ENCODE results near the gene MYDGF.
"Not testable (repeated sequence)": the region's sequence is repeated elsewhere in the genome, so short reads cannot be mapped to it uniquely, and the experiment has no call there.

Gene MYDGF

DNA sequence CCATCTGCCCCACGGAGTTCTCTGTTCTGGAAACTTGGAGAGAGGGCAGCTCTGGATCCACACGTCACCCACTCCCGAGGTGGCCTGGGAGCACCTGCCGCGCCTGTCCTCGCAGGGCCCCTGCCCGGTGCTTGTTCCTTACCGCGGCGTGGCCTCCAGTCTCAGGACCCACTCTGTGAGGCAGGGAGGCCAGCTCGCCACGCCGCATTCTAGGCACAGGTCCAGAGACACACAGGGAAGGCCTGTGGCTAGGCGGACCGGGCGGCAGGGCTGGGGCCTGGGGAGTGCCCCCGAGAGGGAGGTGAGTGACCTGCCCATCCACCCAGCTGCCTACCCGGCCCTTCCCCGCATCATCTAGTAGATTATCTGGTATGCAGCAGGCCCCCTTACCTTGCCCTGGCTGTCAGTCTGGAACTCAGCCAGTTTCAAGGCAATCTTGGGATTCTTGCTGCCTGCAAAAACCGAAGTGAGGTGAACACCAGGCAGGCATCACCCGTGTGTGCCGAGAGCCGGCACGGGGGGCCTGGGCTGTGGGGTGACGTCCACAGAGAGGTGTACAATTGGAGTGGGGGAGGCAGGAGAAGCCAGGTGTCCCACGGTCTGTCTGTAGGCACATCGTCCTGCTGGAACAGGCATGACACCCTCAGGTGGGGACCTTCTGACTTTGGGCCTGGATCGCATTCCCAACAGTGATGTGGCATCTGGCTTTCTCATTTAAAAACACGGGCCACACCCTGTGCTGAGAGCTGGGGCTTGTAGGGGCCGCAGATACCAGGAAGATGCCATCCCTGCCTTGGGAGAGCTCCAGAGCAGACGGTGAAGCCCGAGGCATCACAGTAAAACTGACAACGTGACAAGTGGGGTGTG, 29.9 kb upstream of the MYDGF start:
- DNase-seq: no peak

DNA sequence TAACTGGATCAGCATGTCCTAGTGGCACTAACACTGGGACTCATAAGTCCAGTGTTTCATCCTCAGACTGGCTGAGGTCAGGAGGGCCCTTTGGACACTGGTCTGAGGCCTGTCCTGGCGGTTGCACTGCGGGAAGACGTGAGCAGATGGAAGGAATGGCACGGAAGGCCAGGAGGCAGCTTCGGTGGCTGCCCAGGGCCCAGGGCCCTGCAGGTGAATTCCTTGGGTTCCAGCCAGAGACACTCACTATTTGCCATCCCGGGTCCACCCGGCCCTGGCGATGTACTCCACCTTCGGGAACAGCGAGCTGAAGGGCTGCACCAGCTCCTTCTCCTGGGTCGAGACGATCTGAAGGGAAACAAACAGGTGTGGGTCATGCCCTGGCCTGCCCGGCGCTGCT, 27.2 kb upstream of the MYDGF start:
- no peak for DNase-seq

- DNase-seq: peak; percentile 45
Observed at GRCh38 chr19:4695224-4695731, 25.1 kb upstream of the MYDGF start.

DNA sequence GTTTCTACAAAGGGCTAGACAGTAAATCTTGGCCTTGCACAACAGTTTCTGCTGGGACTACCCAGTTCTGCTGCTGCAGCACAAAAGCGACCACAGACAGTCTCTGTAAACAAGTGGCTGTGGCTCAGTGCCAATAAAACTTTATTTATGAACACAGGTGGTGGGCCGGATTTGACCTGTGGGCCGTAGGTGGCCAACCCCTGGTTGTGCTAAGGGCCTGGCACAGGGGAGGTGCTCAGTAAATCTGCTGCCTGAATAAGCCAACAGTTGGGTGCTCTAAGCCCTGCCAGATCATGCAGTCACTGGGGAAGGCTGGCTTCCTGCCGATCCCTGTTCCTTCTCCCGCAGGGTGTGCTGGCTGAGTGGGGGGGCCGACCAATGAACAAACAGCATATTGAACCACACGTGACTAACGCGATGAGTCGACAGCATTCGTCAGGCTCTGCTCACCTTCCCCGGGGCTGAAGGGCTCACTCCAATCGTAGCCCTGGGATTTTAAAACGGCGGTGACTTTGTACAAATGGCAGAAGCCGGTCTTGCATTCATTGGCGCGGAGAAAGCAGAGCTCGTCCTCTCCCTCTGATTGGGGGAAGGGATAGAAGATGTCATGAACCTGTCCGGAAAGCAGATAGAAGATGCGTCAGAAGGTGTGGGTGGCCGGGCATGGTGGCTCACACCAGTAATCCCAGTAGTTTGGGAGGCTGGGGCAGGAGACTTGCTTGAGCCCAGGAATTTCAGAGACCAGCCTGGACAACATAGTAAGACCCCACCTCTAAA, 24.3 kb upstream of the MYDGF start:
- DNase-seq: peak; percentile 93

- DNase-seq: no peak
Observed at GRCh38 chr19:4693471-4694121, 23.5 kb upstream of the MYDGF start.

GRCh38 chr19:4693078-4693350, 22.9 kb upstream of the MYDGF start:
- no peak for DNase-seq

DNA sequence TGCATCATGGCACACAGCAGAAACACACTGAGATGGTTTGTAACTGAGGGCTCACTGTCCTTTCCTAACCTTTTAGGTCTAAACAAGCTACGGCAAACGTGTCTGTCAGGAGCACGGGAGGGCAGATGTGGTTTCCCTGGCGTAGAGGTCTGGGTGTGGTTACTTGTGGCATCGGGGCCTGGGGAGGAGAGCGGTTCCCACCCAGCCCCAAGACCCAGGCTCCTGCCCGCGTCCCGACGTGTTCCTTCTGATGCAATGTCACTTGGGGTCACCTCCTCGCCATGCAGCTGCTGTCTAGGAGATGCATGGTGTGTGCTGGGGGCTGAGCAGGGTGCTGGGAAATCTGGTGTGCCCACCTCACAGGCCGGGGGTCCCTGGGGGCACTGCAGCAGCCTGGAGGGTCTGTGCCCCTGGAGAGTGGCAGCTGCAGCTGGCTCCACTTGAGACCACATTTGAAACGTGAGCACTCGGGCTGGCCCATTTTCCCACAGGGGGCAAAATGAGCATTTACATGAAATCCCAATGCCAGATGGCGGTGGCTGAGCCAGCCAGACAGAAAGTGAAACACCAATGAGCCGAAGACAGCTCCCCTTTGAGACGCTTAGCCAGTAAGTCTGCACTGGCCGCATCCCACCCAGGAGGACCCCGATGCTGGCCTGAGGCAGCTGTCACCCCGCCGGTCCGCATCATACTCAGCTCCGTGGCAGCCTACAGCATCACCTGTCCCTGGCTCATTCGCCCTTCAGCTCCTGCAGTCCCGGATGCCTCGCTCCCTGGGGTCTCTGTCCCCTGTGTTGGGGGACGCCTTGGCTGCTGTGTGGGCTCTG, 22.3 kb upstream of the MYDGF start:
- DNase-seq: no peak

- no peak for DNase-seq
Observed at GRCh38 chr19:4691373-4691772, 21.2 kb upstream of the MYDGF start.

DNA sequence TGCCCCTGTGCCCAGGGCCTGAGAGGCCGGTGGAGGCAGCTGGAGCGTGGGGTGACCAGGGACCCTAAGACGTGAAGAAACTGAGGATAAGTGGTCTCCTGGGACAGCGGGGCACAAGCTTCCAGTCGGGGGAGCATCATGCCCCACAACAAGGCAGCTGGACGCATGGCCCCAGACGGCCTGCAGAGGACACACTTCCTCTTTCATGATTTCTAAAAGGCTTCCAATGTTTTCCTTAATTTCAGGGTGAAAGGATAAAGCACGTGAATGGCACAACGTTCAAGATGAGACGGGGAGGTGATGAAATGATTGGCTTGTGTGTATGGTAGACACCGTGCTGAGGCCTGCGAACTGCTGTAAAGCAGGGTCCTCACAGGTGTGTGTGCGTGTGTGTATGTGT, 20.2 kb upstream of the MYDGF start:
- no peak for DNase-seq

DNA sequence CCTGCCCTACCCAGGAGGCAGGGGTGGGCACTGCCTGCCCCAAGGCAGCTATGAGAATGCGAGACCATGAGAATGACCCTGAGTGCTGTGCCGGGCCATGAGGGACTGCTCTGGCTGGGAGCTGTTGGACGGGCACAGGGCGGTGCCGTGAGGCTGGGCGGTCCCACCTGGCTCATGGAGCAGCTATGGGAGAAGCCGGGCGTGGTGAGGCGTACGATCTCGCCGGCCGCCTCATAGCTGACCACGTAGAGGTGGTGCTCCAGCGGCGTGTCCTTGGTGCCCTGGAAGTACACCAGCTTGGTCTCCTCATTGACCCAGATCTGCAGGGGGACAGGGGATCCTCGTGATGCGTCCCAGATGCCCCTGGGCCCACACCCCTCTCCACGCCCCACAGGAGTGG, 19.3 kb upstream of the MYDGF start:
- DNase-seq: no peak

GRCh38 chr19:4688587-4688986, 18.4 kb upstream of the MYDGF start:
- DNase-seq: no peak

DNA sequence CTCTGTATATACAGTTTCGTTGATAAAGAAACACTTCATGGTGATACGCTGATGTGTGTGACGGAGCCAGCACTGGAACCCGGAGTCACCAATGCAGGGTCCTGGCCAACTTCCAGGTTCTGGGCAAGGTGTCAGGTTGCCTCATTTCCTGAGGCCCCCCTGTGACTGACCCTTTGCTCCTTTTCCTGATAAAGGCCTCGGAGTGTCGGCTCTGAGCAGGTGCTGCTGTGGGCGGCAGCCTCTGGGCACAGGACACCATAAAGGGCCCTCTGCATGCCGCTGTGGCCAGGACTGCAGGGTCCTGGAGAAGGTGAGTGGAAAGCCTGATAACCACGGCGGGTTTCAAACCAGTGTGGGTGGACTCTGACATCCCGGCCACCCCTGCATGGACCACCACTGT, 17.3 kb upstream of the MYDGF start:
- no peak for DNase-seq

DNA sequence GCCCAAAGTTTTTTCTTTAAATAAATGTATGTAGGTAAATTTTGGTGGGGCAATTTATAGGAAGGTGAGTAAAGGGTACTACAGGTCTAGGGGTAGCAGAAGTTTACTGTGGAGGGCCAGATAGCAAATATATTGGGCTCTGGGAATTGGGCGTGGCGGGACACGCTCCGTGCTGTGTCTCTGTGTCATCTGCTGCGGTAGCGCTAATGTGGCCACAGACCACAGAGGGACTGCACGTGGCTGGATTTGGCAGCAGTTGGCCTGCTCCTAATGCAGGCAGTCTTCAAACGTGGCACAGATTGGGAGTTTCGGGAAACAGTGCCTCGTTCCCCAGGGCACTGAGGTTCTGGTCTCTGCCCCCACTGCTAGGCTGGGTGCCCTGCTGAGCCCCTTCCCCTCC, 16.6 kb upstream of the MYDGF start:
- DNase-seq: no peak

DNA sequence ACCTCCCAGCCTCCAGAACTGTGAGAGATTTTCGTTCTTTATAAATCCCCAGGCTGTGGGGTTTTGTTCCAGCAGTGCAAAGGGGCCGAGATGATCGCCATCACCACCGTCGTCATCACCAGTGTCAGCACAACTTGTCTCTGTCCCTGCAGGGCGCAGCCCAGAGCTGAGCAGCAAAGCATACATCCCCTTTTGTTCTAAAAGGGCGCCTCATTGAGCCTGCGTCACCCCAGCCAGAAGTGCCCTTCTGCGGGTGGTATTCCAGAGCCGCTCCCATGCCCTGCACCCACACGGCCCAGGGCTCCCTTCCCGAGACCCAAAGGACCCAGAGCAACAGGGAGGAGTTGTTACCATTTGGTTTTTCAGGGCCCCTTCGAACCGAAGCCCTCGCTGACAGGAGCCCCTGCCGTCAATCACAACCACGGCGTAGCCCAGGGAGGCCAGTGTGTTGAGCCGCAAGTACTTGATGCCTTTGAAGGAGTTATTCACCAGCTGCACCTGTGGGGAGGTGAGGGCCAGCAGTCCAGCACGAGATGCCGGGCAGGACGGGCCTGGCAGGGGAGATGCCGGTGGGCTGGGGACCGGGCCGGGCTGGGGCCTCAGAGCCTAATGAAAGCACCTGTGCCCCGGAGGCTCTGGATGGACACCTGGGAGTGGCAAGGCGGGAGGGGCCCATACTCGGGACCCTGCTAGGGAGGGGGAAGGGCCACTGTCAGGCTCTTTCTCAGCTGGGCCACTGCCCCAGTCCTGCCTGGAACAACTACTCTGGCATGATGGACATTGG, 14.4 kb upstream of the MYDGF start:
- no peak for DNase-seq

DNA sequence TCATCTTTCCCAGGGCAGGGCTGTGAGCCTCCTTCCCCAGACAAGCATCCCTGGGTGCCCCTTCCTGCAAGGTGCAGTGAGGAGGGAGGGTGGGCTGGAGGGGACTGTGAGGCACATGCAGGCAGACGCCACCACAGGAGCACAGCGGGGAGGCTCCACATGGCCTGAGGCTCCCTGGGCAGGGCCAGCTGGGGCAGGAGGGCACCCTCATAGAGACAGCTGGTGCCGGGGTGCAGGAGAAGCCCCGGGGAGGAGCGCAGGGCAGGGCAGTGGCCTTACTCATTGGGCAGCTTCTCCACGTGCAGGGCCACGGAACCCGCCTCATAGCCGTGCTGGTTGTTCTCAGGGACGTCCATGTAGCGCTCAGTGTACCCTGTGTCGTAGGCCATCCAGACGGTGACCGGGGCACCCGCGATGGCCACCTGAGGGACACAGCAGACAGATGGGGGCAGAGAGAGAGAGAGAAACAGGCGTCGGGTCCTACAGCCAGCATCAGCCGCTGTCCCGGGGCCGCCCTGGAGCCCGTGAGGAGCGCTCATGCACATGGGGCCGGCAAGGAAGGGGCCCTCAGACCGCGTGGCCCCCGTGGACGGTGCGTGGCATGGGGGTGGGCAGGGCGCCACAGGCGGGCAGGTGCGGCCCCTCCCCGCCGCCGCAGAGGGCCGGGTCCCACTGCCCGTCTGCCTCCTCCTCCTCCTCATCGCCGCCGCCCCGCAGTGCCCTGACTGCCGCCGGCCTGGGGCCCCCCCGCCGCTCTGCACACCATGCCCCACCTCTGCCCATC, 12.5 kb upstream of the MYDGF start:
- no peak for DNase-seq

DNA sequence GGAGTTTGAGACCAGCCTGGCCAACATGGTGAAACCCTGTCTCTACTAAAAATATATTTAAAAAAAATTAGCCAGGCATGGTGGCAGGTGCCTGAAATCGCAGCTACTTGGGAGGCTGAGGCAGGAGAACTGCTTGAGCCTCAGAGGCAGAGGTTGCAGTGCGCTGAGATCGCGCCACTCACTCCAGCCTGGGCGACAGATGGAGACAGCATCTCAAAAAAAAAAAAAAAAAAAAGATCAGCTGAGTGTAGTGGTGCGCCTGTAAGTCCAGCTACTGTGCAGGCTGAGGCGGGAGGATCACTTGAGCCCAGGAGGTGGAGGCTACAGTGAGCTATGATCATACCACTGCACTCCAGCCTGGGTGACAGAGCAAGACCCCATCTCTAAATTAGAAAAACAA, 9.9 kb upstream of the MYDGF start:
- not testable (repeated sequence) for DNase-seq

DNA sequence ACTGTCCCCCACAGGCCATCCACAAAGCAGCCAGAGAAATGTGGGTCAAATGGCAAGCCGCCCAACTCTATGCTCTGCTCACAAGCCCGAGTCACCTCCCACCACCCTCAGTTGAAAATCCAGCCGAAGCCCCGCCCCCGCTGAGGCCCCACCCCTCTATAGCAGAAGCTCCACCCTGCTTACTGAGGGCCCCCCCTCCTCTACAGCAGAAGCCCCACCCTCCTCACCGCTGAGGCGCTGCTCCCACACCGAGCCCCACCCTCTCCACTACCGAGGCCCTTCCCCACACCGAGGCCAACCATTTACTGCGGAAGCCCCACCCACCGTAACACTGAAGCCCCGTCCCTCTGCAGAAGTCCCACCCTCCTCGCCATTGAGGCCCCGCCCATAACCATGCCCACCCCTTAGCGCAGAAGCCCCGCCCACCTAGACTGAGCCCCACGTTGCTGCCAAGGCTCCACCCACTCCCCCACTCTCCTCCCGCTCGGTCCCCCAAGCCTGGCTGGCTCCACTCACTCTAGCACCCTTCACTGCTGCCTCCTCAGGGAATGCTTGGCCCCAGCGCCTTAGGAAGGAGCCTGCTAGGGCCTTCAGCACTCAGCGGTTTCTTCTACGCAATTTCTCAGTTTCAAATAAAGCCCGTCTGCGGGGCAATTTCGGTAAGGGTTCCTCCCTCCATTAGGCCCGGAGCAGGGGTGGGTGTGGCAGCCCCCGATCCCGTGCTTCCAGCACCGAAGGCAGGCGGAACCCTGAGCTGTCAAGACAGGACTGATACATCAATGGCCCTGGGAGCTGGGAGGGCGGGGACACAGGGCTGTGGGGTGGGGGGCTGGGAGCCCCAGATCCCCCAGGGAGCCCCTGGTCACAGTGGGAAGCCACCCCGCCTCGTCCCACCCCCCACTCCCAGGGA, 9.0 kb upstream of the MYDGF start:
- DNase-seq: no peak

DNA sequence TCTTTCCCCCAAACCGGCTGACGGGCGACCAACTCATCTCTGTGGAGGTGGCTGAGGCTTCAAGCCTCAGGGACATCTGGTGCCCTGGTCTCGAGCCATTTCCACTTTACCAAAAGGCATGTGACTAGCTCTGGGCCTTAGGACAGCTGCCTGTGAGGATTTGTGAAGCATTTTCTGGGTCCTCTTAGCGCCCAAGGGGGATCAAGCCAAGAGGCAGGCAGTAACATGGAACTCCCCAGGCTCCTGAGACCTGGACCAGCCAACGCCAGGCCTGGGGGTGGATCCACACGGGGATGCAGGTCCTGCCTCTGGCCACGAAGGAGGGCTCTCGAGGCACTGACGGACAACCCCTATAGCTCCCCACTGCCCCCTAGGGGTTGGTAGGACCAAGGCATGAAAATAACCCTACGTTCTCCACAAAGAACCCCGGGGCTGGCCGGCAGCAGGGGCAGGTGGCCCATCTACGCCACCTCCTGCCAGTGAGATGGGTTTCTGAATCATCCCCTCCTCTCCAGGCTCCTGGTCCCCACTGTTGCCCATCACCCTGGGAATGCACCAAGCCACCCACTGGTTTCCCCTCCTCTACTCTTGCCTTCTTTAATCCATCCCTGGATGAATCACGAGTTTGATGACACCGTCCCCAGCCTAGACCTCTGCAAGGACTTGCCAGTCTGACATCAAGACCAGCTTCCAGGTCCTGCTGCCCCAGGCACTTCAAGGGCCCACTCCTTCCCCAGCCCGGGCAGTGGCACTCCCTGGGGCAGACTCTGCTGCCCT, 7.0 kb upstream of the MYDGF start:
- DNase-seq: no peak

GRCh38 chr19:4675346-4675745, 5.2 kb upstream of the MYDGF start:
- no peak for DNase-seq

Measured in NCI-H2029 treated with DMSO at 0.1 percent for 48 hours (cell line).